OCI-LY1 (cell line): ENCODE results near the gene CITED2.

Source experiments
- H2AFZ ChIP-seq: fragments of 200-600 bp; sonication (generic), shearing (Covaris generic); 2 replicates; pipeline ENCODE4 v1.6.0; 2014; ENCODE audit warnings: antibody characterized with exemption, mild to moderate bottlenecking, low read length
- H3F3A ChIP-seq: fragments of 200-600 bp; sonication (generic), shearing (Covaris generic); 2 replicates; pipeline ENCODE4 v1.6.0; 2014; ENCODE audit warnings: mild to moderate bottlenecking, antibody characterized with exemption, low read length, moderate library complexity; ENCODE audit not compliant: insufficient read depth
- H3K27ac ChIP-seq: fragments of 200-600 bp; sonication (generic); 2 replicates; pipeline ENCODE4 v1.5.1; 2014; ENCODE audit warnings: low read length, mixed run types, mild to moderate bottlenecking, low read depth; ENCODE audit not compliant: poor library complexity, severe bottlenecking
- H3K27me3 ChIP-seq: fragments of 200-600 bp; sonication (generic); 2 replicates; pipeline ENCODE4 v1.6.0; 2014; ENCODE audit warnings: antibody characterized with exemption, mild to moderate bottlenecking, low read length, moderate library complexity; ENCODE audit not compliant: insufficient read depth
- H3K36me3 ChIP-seq: fragments of 200-600 bp; sonication (generic); 2 replicates; pipeline ENCODE4 v1.6.1; 2014; ENCODE audit warnings: mild to moderate bottlenecking, antibody characterized with exemption, low read length, moderate library complexity, mixed read lengths; ENCODE audit not compliant: insufficient read depth
- H3K4me1 ChIP-seq: fragments of 200-600 bp; sonication (generic); 2 replicates; pipeline ENCODE4 v1.5.1; 2014; ENCODE audit warnings: mild to moderate bottlenecking, low read length, moderate library complexity; ENCODE audit not compliant: insufficient read depth, severe bottlenecking
- H3K4me2 ChIP-seq: fragments of 200-600 bp; sonication (generic), shearing (Covaris generic); 2 replicates; pipeline ENCODE4 v1.6.1; 2014; ENCODE audit warnings: low read length
- H3K4me3 ChIP-seq: fragments of 200-600 bp; sonication (generic); 2 replicates; pipeline ENCODE4 v1.5.1; 2014; ENCODE audit warnings: low read length, low read depth, mild to moderate bottlenecking, mixed read lengths; ENCODE audit not compliant: poor library complexity, severe bottlenecking
- H3K79me2 ChIP-seq: fragments of 200-600 bp; shearing (Covaris generic); 2 replicates; pipeline ENCODE4 v1.6.1; 2016; ENCODE audit warnings: mixed run types, low read length, mixed read lengths; ENCODE audit not compliant: insufficient read depth
- H3K9ac ChIP-seq: fragments of 200-600 bp; sonication (generic), shearing (Covaris generic); 2 replicates; pipeline ENCODE4 v1.6.1; 2014; ENCODE audit warnings: mild to moderate bottlenecking, low read length, mixed read lengths
- H3K9me2 ChIP-seq: fragments of 200-600 bp; sonication (generic), shearing (Covaris generic); 2 replicates; pipeline ENCODE4 v1.6.1; 2014; ENCODE audit warnings: low read depth, mild to moderate bottlenecking, low read length, mixed read lengths
- H3K9me3 ChIP-seq: fragments of 200-600 bp; shearing (Covaris generic); 2 replicates; pipeline ENCODE4 v1.6.1; 2014; ENCODE audit warnings: low read length, mixed read lengths
- H4K20me1 ChIP-seq: fragments of 200-600 bp; sonication (generic), shearing (Covaris generic); 2 replicates; pipeline ENCODE4 v1.6.0; 2016; ENCODE audit warnings: mild to moderate bottlenecking, low read length; ENCODE audit not compliant: insufficient read depth
- CTCF ChIP-seq: fragments of 200-600 bp; sonication (generic), shearing (Covaris generic); IDR thresholded peaks from 2 replicates; pipeline ENCODE4 v1.5.1; 2017; ENCODE audit warnings: mild to moderate bottlenecking, antibody characterized with exemption, low read length, moderate library complexity, mixed read lengths
- EZH2 ChIP-seq: fragments of 200-600 bp; sonication (generic), shearing (Covaris generic); IDR thresholded peaks from 2 replicates; pipeline ENCODE4 v1.8.0; 2017; ENCODE audit warnings: borderline replicate concordance, mixed run types, mild to moderate bottlenecking, antibody characterized with exemption, low read length, moderate library complexity, mixed read lengths

CITED2 gene

GRCh38 chr6:139361211-139361610 is 13.2 kb downstream of the CITED2 start:
- Histone ChIP-seq H3F3A (no peaks in the 10 kb centered on the region), H3K79me2 (no peaks in the 10 kb centered on the region), H3K27me3 (no peaks in the 10 kb centered on the region), H4K20me1 (no peaks in the 10 kb centered on the region), H3K27ac (peak overlapping the region; percentile 49), H3K9ac (no peak overlapping the region), H3K9me2 (no peaks in the 10 kb centered on the region), H3K36me3 (no peaks in the 10 kb centered on the region), H2AFZ (no peak overlapping the region), H3K4me2 (no peak overlapping the region), H3K9me3 (no peaks in the 10 kb centered on the region), H3K4me1 (peaks cover 23% of the 10 kb centered on the region), H3K4me3 (no peak overlapping the region)
- TF ChIP-seq CTCF: no peak
- TF ChIP-seq EZH2: no peak

DNA sequence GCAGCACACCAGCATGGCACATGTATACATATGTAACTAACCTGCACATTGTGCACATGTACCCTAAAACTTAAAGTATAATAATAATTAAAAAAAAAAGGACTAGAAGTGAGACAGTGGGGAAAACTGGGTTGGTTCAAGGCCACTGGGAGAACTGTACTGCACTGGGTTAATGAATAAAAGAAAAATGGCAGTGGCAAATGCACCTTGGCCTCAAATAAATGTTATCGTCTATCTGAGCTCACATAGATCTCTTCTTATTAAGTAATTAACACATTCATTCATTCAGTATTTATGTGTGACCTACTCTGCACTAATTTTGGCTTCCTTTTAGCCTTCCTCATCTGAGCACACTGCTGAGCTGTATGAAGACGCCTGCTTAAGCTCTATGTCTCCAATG is 17.5 kb downstream of the CITED2 start:
- Histone ChIP-seq H3F3A (no peaks in the 10 kb centered on the region), H4K20me1 (no peaks in the 10 kb centered on the region), H3K9ac (no peak overlapping the region), H3K27me3 (no peaks in the 10 kb centered on the region), H3K27ac (no peak overlapping the region), H3K36me3 (no peaks in the 10 kb centered on the region), H3K4me1 (peaks cover 9% of the 10 kb centered on the region), H3K79me2 (no peaks in the 10 kb centered on the region), H3K9me3 (no peaks in the 10 kb centered on the region), H3K4me3 (no peak overlapping the region), H3K4me2 (no peak overlapping the region), H2AFZ (no peak overlapping the region), H3K9me2 (no peaks in the 10 kb centered on the region)
- TF ChIP-seq EZH2 (no peak), CTCF (no peak)

DNA sequence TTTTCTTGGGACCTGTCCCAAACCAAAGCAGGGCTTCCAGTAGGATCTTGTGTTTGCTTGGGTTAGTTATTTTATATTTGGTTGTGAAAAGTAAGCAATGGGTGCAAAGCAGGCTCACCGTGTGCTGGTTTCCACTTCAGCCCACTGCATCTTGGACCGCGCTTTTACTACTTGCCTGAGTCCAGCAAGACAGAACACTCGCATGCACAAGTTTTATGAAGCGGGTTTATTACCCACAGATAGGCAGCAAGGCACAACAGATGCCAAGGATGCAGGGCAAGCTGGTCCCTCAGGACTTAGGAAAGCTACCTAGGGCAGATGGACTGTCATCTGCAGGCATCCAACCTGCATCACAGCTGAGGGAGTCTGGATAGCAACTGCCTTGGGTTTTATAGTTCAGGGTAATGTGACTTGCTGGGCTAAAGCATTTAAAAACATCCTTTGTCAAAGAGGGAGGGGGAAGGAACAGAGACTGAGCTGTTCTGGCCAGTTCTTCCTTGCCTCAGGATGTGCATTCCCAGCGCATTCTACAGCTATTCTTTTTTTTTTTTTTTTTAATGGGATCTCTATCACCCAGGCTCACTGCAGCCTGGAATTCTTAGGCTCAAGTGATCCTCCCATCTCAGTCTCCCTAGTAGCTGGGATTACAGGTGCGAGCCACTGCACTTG is 18.5 kb downstream of the CITED2 start:
- no peaks in the 10 kb centered on the region for H3K79me2 ChIP-seq
- H3K36me3 ChIP-seq: no peaks in the 10 kb centered on the region
- H3K9me3 ChIP-seq: no peaks in the 10 kb centered on the region
- no peaks in the 10 kb centered on the region for H3K9me2 ChIP-seq
- H3K4me2 ChIP-seq: no peak overlapping the region
- no peak overlapping the region for H2AFZ ChIP-seq
- peaks cover under 1% of the 10 kb centered on the region for H3K4me1 ChIP-seq
- no peak overlapping the region for H3K4me3 ChIP-seq
- no peak overlapping the region for H3K27ac ChIP-seq
- TF ChIP-seq EZH2 (no peak), CTCF (no peak)
- H4K20me1 ChIP-seq: no peaks in the 10 kb centered on the region
- no peaks in the 10 kb centered on the region for H3K27me3 ChIP-seq
- no peak overlapping the region for H3K9ac ChIP-seq
- H3F3A ChIP-seq: no peaks in the 10 kb centered on the region
